GM23248 (cell line): ENCODE results near the gene TFPI. TPM values are rescaled to one million over a fixed set of nuclear protein-coding genes. Genes with fewer than 3 reads are reported as not detected.

Source experiments
- DNase-seq: peaks from one replicate; pipeline ENCODE4 v3.0.0-alpha.2; 2015
- H2AFZ ChIP-seq: fragments of 200-600 bp; sonication (generic); 2 replicates; pipeline ENCODE4 v1.6.1; 2016; ENCODE audit warnings: antibody characterized with exemption
- H3F3A ChIP-seq: fragments of 200-600 bp; sonication (generic); 2 replicates; pipeline ENCODE4 v1.6.1; 2016; ENCODE audit warnings: mild to moderate bottlenecking, antibody characterized with exemption, mixed run types; ENCODE audit not compliant: insufficient read depth
- H3K27ac ChIP-seq: fragments of 200-600 bp; sonication (generic); 2 replicates; pipeline ENCODE4 v1.5.1; 2016; ENCODE audit warnings: mild to moderate bottlenecking
- H3K27me3 ChIP-seq: fragments of 200-600 bp; sonication (generic); replicated peaks from 2 replicates; pipeline ENCODE4 v1.6.1; 2016; ENCODE audit warnings: mild to moderate bottlenecking; ENCODE audit not compliant: insufficient read depth
- H3K36me3 ChIP-seq: fragments of 200-600 bp; sonication (generic); 2 replicates; pipeline ENCODE4 v1.6.1; 2016; ENCODE audit warnings: low read depth, mild to moderate bottlenecking
- H3K4me1 ChIP-seq: fragments of 200-600 bp; sonication (generic); 2 replicates; pipeline ENCODE4 v1.6.1; 2016; ENCODE audit warnings: mild to moderate bottlenecking; ENCODE audit not compliant: insufficient read depth
- H3K4me2 ChIP-seq: fragments of 200-600 bp; sonication (generic); one replicate; pipeline ENCODE4 v1.6.1; 2016; ENCODE audit warnings: mild to moderate bottlenecking; ENCODE audit not compliant: unreplicated experiment
- H3K4me3 ChIP-seq: fragments of 200-600 bp; sonication (generic); 2 replicates; pipeline ENCODE4 v1.5.1; 2016; ENCODE audit warnings: mild to moderate bottlenecking
- H3K79me2 ChIP-seq: fragments of 200-600 bp; sonication (generic); 2 replicates; pipeline ENCODE4 v1.6.1; 2016; ENCODE audit warnings: mild to moderate bottlenecking; ENCODE audit not compliant: insufficient read depth
- H3K9ac ChIP-seq: fragments of 200-600 bp; sonication (generic); 2 replicates; pipeline ENCODE4 v1.6.1; 2016; ENCODE audit warnings: mild to moderate bottlenecking
- H3K9me2 ChIP-seq: fragments of 200-600 bp; sonication (generic); 2 replicates; pipeline ENCODE4 v1.6.1; 2016; ENCODE audit warnings: mixed run types, mild to moderate bottlenecking, moderate library complexity; ENCODE audit not compliant: insufficient read depth
- H3K9me3 ChIP-seq: fragments of 200-600 bp; sonication (generic); one replicate; pipeline ENCODE4 v1.6.1; 2017; ENCODE audit warnings: low read depth
- H4K20me1 ChIP-seq: fragments of 200-600 bp; sonication (generic); 2 replicates; pipeline ENCODE4 v1.6.0; 2016; ENCODE audit not compliant: insufficient read depth
- EZH2 ChIP-seq: fragments of 200-600 bp; sonication (generic); IDR thresholded peaks from 2 replicates; pipeline ENCODE4 v1.6.1; 2018; ENCODE audit warnings: antibody characterized with exemption, mild to moderate bottlenecking; ENCODE audit not compliant: insufficient read depth, poor library complexity, severe bottlenecking
- EZH2phosphoT487 ChIP-seq: fragments of 200-600 bp; sonication (generic); IDR thresholded peaks from 2 replicates; pipeline ENCODE4 v1.6.1; 2018; ENCODE audit warnings: antibody characterized with exemption, moderate library complexity, mild to moderate bottlenecking, low read depth; ENCODE audit not compliant: insufficient read depth
- WGBS, 2 experiments: methylation state at CpG; one replicate each; pipeline ENCODE4 v1.1.6; 2015 to 2017; ENCODE audit warnings: low lambda C conversion rate in 2 of 2, low coverage in 1 of 2; ENCODE audit errors: missing lambda C conversion rate in 2 of 2; 5-methylcytosine and 5-hydroxymethylcytosine counted together
- in situ Hi-C: fragments of 300-500 bp; cut with MboI; formaldehyde crosslinking; loops from 2 replicates; pipeline ENCODE4 v1.15.0; 2020
- polyA plus RNA-seq: library from polyadenylated mRNA; unstranded; fragments of >200 nt; fragmentation: Nextera tagmentation; extraction: Ambion mirVana; gene quantifications from 2 replicates; pipeline ENCODE4 v1.2.1, GENCODE V29; 2016
- total RNA-seq: library from RNA; depleted of rRNA; stranded (reverse); fragments of >200 nt; shearing (Covaris generic); gene quantifications from 2 replicates; pipeline ENCODE4 v1.2.3, GENCODE V29; 2014

TFPI gene
- total and polyA plus RNA-seq, 2 experiments from 2014 or later, result 48.7 to 64.4 TPM

DNA sequence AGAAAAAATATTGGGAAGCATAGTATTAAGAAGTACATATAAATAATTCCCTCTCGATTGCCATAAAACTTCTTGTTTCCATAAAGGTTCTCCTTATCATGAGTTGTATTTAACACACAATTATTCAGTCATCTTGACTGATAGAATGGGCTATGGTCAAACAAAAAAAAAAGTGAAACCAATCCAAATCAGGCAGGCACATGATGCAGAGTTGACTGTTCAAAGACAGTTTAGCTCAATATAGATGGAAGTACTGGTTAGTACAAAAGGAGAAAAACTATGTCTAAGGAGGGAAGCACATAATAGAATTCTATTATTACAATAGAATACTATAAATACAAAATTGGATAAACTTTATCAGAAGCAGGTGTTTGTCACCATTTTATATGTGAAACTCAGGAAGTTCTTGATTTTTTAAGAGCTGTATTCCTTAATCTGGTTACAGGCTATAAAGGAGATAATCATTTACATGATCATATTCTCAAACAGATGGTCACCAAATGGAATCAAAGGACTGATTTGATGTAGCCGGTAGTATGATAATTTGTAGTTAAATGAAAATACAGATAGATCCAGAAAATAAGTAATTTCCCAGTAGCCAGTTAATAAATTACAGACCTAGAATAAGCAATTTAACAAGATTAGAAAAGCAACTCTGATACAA, 88.0 kb downstream of the TFPI start:
- Histone ChIP-seq H3K4me2 (no peak overlapping the region), H3F3A (no peaks in the 10 kb centered on the region), H3K27me3 (no peaks in the 10 kb centered on the region), H3K27ac (no peak overlapping the region), H3K9ac (no peak overlapping the region), H2AFZ (no peak overlapping the region), H3K4me1 (no peaks in the 10 kb centered on the region), H3K79me2 (no peaks in the 10 kb centered on the region), H3K9me3 (no peaks in the 10 kb centered on the region), H3K4me3 (no peak overlapping the region), H3K9me2 (no peaks in the 10 kb centered on the region), H3K36me3 (peaks cover 3% of the 10 kb centered on the region; the same call in 1 of the 2 replicates), H4K20me1 (no peaks in the 10 kb centered on the region)
- DNase-seq, result no peak
- WGBS, 2 experiments, result 97 to 98% methylated on average over 2 of the region's 2 CpGs
- TF ChIP-seq EZH2, result no peak
- TF ChIP-seq EZH2phosphoT487, result no peak
- in situ Hi-C loops, result no loop called here

DNA sequence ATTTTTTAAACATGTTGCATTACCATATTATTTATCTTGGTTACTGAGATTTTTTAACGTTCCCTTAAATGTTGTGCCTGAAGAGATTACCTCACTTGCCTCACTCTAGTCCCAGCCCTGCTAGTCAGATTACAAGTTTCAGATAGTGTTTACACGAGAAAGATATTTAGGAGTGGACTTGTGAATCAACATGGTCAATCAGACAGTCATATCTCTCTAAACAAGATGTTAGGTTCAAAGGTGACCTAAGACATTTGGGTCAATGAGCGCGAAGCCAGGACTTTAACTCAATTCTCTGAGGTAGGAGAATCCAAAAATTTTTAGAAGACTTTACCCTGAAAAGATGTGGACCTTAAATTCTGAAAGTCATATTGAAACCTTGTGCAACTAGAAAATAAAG, 91.4 kb downstream of the TFPI start:
- in situ Hi-C loops, result no loop called here
- no peaks in the 10 kb centered on the region for H4K20me1 ChIP-seq
- H3K79me2 ChIP-seq, result no peaks in the 10 kb centered on the region
- no peaks in the 10 kb centered on the region for H3K9me2 ChIP-seq
- no peak overlapping the region for H3K27ac ChIP-seq
- WGBS, 2 experiments, result 26 to 28% methylated on average over 4 of the region's 4 CpGs
- H3K4me2 ChIP-seq, result no peak overlapping the region
- no peaks in the 10 kb centered on the region for H3K36me3 ChIP-seq
- DNase-seq, result no peak
- no peak overlapping the region for H3K4me3 ChIP-seq
- H3K9me3 ChIP-seq, result no peaks in the 10 kb centered on the region
- TF ChIP-seq EZH2, result no peak
- no peak for TF ChIP-seq EZH2phosphoT487
- no peaks in the 10 kb centered on the region for H3K27me3 ChIP-seq
- no peak overlapping the region for H2AFZ ChIP-seq
- H3K9ac ChIP-seq, result no peak overlapping the region
- H3K4me1 ChIP-seq, result no peaks in the 10 kb centered on the region
- no peaks in the 10 kb centered on the region for H3F3A ChIP-seq

DNA sequence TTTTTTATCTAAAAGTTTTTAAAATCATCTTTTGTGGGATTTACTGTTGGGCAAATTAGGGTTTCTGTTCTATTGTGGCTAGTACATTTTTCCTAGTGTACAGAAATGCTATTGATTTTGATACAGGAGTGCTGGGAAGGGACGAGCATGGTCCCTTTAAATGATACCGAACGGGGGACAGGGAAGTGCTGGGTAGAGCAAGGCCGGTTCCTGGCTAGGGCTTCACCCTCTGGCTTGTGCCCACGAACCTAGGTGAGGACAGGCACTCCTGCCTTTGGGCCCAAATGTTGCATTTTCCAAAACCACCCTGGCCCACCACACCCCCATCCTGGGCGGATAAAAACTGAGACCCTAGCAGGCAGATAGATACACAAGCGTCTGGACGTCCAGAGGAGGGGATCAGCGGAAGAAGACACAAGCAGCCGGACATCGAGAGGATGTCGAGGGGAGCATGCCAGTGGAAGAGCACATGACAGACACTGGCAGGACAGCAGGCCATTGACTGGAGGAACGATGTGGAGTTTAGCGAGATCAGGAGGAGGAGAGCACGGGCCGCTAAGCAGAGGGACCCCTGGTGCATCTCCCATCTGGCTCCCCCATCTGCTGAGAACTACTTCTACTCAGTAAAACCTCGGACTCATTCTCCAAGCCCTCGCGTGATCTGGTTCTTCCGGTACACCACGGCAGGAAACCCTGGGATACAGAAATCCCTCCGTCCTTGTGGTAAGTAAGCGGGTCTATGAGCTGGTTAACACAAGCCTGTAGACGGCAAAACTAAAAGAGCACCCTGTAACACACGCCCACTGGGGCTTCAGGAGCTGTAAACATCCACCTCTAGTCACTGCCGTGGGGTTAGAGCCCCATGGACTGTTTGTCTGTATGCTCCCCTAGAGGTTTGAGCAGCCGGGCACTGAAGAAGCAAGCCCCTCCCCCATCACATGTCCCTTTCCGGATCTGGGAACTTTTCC, 92.7 kb downstream of the TFPI start:
- Histone ChIP-seq H3K27me3 (no peaks in the 10 kb centered on the region), H3K4me3 (no peak overlapping the region), H3K79me2 (no peaks in the 10 kb centered on the region), H3K4me2 (no peak overlapping the region), H3K9ac (no peak overlapping the region), H3K4me1 (no peaks in the 10 kb centered on the region), H3K36me3 (no peaks in the 10 kb centered on the region), H3F3A (no peaks in the 10 kb centered on the region), H4K20me1 (no peaks in the 10 kb centered on the region), H3K27ac (no peak overlapping the region), H2AFZ (no peak overlapping the region), H3K9me3 (no peaks in the 10 kb centered on the region), H3K9me2 (no peaks in the 10 kb centered on the region)
- 85 to 86% methylated on average over 27 to 28 of the region's 28 CpGs for WGBS, 2 experiments
- in situ Hi-C loops, result no loop called here
- DNase-seq, result no peak
- TF ChIP-seq EZH2 (no peak), EZH2phosphoT487 (no peak)

GRCh38 chr2:187459256-187459655, 95.0 kb downstream of the TFPI start:
- no peak for DNase-seq
- in situ Hi-C loops, result no loop called here
- H3K79me2 ChIP-seq, result no peaks in the 10 kb centered on the region

More at GRCh38 chr2:187459256-187459655, 95.0 kb downstream of the TFPI start:
- Histone ChIP-seq H3K4me3 (no peak overlapping the region), H4K20me1 (no peaks in the 10 kb centered on the region), H2AFZ (no peak overlapping the region), H3K9ac (no peak overlapping the region), H3K36me3 (no peaks in the 10 kb centered on the region), H3K4me1 (no peaks in the 10 kb centered on the region), H3K27ac (no peak overlapping the region), H3F3A (no peaks in the 10 kb centered on the region), H3K9me2 (no peaks in the 10 kb centered on the region), H3K27me3 (no peaks in the 10 kb centered on the region), H3K4me2 (no peak overlapping the region), H3K9me3 (no peaks in the 10 kb centered on the region)
- TF ChIP-seq EZH2phosphoT487 (no peak), EZH2 (no peak)
- WGBS, 2 experiments, result 49 to 66% methylated on average over 2 of the region's 2 CpGs
